ENCODE measurements around the gene SLC39A7.

Gene SLC39A7

DNA sequence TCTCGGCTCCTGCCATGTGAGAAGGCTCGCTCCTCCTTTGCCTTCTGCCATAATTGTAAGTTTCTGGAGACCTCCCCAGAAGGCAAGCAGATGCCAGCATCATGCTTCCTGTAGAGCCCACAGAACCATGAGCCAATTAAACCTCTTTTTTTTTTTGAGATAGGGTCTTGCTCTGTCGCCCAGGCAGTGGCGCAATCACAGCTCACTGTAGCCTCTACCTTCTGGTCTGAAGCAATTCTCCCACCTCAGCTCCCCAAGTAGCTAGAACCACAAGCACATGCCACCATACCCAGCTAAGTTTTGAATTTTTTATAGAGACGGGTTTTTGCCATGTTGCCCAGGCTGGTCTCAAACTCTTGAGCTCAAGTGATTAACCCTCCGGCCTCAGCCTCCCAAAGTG, 36.2 kb downstream of the SLC39A7 start:
- DNase-seq (ENCODE audit: low spot score): no peak

DNA sequence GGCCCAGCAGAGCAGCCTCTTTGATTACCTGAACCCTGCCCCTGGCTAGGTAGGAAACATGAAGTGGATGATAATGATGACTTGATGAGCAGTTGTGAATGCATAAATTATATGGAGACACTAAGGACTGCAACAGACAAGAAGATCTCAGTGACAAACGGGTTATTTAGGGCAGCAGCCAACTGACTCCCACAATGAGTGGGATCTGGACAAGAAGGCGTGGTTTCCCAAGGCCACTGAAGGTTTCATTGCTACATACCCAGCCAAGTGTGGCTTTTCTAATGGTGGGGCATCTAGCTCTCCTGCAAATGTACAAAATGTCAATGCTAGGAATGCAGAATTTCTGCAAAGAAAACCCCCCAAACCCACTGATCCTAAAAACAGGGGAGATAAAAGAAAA, 37.1 kb downstream of the SLC39A7 start:
- no peak for DNase-seq (ENCODE audit: low spot score)

DNA sequence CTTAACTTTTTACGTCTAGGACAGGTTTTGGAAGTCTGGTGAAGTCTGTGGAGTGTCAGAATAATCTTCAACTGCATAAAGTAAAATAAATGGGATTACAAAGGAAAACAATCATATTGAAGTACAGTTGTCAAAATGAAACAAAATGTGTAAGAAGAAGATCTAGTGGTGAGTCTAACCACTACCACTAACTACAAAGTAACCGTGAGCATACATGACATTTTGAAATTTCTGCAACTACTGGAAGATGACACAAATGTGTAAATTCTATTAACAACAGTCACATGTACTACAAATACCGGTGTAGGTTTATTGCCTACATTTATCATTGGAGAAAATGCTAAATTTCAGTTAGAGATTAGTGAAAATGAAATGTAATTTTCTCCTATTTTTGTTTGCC, 41.3 kb downstream of the SLC39A7 start:
- peak; percentile 70 for DNase-seq (ENCODE audit: low spot score)

DNA sequence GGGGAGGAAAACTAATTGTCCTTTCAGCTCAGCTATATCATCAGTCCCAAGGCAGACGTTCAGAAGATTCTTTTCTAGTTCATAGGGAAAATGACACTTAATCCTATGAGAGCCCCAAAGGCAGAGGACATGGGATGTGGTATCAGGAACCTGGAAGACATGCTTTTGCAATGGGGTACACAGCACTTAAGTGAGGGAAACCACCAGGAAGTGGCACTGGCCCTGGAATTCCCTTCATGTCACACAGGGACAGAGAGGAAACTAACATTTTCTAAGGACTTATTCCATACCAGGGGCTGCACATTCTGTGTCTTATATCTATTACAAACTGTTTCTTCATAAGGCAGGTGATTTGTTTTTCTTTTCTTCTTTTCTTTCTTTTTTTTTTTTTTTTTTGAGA, 42.8 kb downstream of the SLC39A7 start:
- no peak for DNase-seq (ENCODE audit: low spot score)

DNA sequence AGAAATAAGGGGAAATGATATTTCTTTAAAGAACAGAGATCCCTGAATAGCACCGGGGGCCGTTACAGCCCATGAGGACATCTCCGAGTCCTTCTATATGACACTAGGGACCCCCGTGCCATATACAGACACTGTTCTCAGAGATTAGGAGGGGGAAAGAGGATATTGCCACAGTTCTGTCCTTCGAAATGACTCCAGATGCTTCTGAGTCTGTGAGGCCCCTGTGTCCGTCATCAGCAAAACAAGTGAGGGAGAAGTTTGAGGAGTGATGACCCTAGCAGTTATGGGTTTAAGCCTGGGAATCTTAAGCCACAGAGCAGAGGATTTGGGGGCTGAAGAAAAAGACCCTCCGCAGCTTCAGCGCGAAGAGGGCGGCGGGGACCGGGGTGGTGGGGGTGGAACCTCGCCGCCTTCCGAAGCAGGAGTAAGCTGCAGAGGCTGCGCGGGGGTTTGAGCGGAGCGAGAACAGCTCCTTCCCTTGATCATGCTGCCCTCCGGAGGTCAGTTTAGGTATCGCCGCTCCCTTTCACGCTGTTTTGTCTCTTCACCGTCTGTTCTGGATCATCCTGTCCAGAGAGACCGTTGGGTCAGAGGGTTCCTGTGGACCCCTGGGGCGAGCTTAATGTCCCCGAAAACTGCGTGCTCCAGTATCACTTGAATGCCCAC, 47.4 kb downstream of the SLC39A7 start:
- peak; percentile 93 for DNase-seq (ENCODE audit: low spot score)

DNA sequence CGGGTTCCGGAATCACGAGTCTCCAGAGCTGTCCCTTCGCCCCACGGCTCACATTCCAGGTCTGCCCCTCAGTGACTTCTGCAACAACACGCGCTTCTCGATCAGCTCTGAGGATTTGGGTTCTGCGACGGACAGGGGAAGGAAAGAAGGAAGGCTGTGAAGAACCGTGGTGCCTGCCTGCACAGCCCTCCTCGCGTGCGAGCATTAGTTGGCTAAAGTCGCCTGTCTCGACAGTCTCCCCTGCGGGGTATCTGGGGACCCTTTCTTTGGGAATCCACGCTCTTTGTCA, 47.9 kb downstream of the SLC39A7 start:
- DNase-seq (ENCODE audit: low spot score): no peak

DNA sequence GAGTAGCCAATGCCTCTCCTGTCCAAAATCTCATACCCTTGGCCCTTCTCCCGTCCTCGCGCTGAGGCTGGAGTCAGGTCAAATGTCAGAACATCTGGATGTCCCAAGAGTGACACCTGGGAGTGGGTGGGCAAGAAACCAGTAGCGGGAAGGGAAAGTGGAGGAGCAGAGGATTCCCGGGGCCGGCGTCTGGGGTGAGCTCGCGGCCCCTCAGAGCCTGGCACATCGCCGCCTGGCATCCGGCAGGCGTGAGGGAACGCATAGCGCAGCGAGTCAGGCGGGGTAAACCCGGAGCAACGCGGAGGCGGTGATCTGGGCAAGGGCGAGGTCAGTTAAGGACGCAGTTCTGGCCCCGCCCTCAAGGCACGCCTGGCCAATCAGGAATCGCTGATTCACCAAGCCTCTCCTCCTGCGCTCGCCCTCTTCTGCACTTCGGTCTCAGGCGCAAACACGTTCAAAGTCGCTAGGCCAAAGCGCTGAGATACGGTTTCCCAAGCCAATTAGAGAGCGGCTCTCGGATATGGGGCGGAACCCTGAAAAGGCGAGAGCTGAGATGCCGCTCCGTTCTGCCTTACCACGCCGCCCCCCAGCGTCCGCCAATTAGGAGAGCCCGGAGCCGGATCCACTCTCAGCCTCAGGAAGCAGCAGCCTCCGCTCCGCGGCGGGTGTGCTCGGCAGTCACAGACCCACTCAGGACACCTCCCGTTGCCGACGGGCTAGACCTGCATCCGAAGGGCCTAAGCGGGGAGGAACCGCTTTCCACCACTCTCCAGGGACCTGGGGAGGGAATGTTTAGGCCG, 48.5 kb downstream of the SLC39A7 start:
- peak; percentile 99 for DNase-seq (ENCODE audit: low spot score)

DNA sequence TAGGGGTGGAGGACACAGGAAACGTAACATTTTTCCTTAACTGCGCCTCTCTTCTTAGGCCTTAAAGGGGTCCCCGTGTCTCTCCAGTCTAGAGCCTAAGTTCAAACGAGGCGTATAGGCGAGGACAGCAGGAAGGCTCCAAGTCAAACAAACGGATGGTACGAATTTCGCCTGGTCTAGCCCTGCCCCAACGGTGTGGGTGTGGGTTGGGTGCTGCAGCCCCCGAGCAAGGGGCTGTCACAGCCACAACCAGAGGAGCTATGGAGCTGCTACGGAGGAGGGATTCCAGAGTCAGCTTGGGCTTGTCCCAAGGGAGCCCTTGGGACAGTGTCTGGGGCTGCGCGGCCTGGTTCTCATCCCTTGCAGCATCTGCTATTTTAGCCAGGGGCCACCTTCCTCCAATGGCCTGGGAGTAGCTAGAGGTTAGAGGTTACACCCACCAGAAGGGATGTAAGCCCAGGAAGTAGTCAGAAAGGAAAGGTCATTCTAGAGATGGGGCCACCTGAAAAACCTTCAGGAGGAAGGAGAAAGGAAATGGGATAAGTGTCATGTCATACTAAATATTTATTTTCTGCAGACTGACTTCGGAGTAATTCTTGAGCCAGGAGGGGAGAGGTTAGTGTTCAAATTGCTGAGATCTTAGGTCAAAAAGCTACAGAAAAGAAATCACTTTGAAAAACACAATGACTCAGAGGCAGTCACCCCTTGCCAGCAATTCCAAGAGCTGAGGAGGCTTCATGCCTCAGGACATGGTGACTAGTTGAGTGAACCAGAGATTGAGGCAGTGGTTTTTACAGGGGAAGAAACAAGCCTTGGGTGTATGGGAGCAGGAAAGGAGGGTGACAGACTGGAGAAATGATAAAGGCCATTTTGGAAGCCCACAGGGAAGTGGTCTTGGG, 49.3 kb downstream of the SLC39A7 start:
- peak; percentile 27 for DNase-seq (ENCODE audit: low spot score)

DNA sequence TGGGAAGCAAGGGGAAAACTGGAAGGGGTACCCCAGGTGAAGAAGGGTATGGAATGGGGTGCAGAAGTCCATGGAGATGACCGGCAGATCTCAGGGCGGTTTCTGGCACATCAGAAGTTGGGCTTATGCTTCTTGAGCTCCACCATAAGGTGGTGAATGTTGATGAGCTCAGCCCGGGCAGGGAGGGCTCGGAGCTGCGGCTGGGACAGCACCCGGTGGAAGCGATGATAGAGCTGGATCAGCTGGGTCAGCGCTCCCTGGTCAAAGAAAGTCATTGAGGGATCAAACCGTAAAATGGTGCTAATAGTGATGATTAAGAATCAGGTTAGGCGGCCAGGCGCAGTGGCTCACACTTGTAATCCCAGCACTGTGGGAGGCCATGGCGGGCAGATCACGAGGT, 50.1 kb downstream of the SLC39A7 start:
- no peak for DNase-seq (ENCODE audit: low spot score)

DNA sequence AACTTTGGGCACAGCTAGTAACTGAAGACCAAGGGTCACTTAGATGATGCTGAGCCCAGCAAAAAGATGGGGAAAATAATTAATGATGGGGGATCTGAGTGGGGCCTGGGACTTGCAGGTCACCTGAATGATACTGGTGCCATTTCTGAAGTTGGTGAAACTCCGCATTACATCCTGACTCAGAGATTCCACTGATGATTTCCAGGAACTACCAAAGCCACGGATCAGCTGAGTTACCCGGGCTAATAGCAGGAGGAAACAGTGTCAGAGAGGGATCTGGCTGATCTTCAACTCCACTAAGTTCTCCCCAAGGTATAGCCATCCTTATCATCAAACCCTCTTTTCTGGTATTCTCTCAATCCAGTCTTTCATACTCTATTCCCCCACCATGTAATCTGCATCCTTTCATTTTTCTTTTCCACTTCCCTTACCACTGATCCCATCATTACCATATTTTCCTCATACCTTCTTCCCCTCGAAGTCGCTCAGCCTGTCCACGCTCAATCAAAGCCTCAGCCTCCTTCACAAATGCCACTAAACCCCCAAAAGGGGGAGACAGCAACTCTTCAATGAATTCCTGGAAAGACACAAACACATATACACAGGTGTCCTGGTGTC, 50.8 kb downstream of the SLC39A7 start:
- DNase-seq (ENCODE audit: low spot score): no peak

DNA sequence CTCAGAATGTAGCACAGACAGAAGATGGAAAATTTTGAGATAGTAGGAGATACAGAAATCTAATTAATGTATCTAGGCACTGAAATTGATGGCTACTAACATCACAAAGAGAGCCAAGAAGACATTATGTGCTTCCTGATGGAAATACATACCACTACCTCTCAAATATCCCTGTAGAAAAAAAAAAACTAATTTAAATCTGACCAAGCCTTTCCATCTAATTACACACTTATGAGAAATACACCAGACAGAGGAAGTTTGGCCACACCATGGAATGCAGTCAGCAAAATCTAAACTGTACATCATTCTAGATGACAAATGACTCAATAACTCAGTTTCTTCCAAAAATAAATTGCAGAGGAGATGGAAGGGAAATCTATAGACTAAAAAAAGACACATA, 52.1 kb downstream of the SLC39A7 start:
- DNase-seq (ENCODE audit: low spot score): no peak
